HepG2 (cell line): Measurements from ENCODE around the gene THSD4. TPM values are rescaled to one million over a fixed set of nuclear protein-coding genes. Genes with fewer than 3 reads are reported as not detected.

Experiments
- ARID2 ChIP-seq: sonication (generic); formaldehyde crosslinking; IDR thresholded peaks from 2 replicates; pipeline ENCODE4 v1.8.1; 2022; ENCODE audit warnings: mild to moderate bottlenecking, missing genetic modification reagents, borderline replicate concordance
- DNMT3B ChIP-seq: conservative IDR thresholded peaks from 2 replicates; pipeline ENCODE4 v1.6.1; 2016; ENCODE audit warnings: missing biosample characterization, control low read depth
- KDM5A ChIP-seq: fragments of 200-600 bp; sonication (generic); IDR thresholded peaks from 2 replicates; pipeline ENCODE4 v1.7.0; 2018; ENCODE audit warnings: antibody characterized with exemption, mild to moderate bottlenecking, low read length, borderline replicate concordance
- MXI1 ChIP-seq: IDR thresholded peaks from 3 replicates; pipeline ENCODE4 v1.6.1; 2012; ENCODE audit warnings: low read depth, low read length, inconsistent platforms, borderline replicate concordance
- RBM22 ChIP-seq: fragments of 200-400 bp; formaldehyde crosslinking; optimal IDR thresholded peaks from 2 replicates; pipeline ENCODE3; 2017; ENCODE audit warnings: mild to moderate bottlenecking, low read length, moderate library complexity
- TFE3 ChIP-seq: IDR thresholded peaks from 2 replicates; pipeline ENCODE4 v1.6.1; 2016
- TGIF2 ChIP-seq: IDR thresholded peaks from 2 replicates; pipeline ENCODE4 v1.6.1; 2016; ENCODE audit warnings: control low read depth, missing compliant biosample characterization
- TMF1 ChIP-seq: sonication (generic); formaldehyde crosslinking; IDR thresholded peaks from 2 replicates; pipeline ENCODE4 v1.8.1; 2022; ENCODE audit warnings: low read depth, missing genetic modification reagents
- TRIM24 ChIP-seq: sonication (generic); formaldehyde crosslinking; IDR thresholded peaks from 2 replicates; pipeline ENCODE4 v1.8.0; 2022; ENCODE audit warnings: mild to moderate bottlenecking, missing genetic modification reagents
- ZNF224 ChIP-seq: sonication (generic); formaldehyde crosslinking; IDR thresholded peaks from 2 replicates; pipeline ENCODE4 v1.5.0; 2020; ENCODE audit warnings: mild to moderate bottlenecking, missing genetic modification reagents
- ZNF275 ChIP-seq: sonication (generic); formaldehyde crosslinking; IDR thresholded peaks from 2 replicates; pipeline ENCODE4 v1.8.0; 2022; ENCODE audit warnings: missing genetic modification reagents, mild to moderate bottlenecking, inconsistent platforms, borderline replicate concordance
- ZNF329 ChIP-seq: sonication (generic); formaldehyde crosslinking; IDR thresholded peaks from 2 replicates; pipeline ENCODE4 v1.9.0; 2021; ENCODE audit warnings: low read depth, mild to moderate bottlenecking, missing genetic modification reagents
- ZNF441 ChIP-seq: sonication (generic); formaldehyde crosslinking; IDR thresholded peaks from 2 replicates; pipeline ENCODE4 v1.7.0; 2021; ENCODE audit warnings: missing genetic modification reagents, borderline replicate concordance
- ZNF547 ChIP-seq: sonication (generic); formaldehyde crosslinking; IDR thresholded peaks from 2 replicates; pipeline ENCODE4 v1.5.1; 2020; ENCODE audit warnings: mild to moderate bottlenecking, missing genetic modification reagents
- ZNF773 ChIP-seq: sonication (generic); formaldehyde crosslinking; IDR thresholded peaks from 2 replicates; pipeline ENCODE4 v1.4.0; 2020; ENCODE audit warnings: missing genetic modification reagents, borderline replicate concordance
- ZNF850 ChIP-seq: sonication (generic); formaldehyde crosslinking; conservative IDR thresholded peaks from 2 replicates; pipeline ENCODE4 v1.9.0; 2021; ENCODE audit warnings: mild to moderate bottlenecking, missing genetic modification reagents
- ZSCAN31 ChIP-seq: sonication (generic); formaldehyde crosslinking; IDR thresholded peaks from 2 replicates; pipeline ENCODE4 v1.5.0; 2020; ENCODE audit warnings: low read depth, mild to moderate bottlenecking, missing genetic modification reagents
- ZZZ3 ChIP-seq: sonication (generic); formaldehyde crosslinking; IDR thresholded peaks from 2 replicates; pipeline ENCODE4 v1.4.0; 2020; ENCODE audit warnings: missing genetic modification reagents, mild to moderate bottlenecking, borderline replicate concordance
- polyA plus RNA-seq, 8 experiments: library from polyadenylated mRNA; depleted of rRNA in 3 of 8; stranded (reverse) in 7 of 8; unstranded in 1 of 8; fragments of >200 nt; fragmentation: Illumina TruSeq in 4 of 8; extraction: Trizol in 4 of 8; gene quantifications; 2 replicates each; pipeline versions ENCODE4 v1.2.1 to v1.2.3, GENCODE V29; 2011 to 2016; ENCODE audit warnings: low read depth in 4 of 8, missing spikeins in 1 of 8, mixed read lengths in 1 of 8; ENCODE audit not compliant: insufficient read depth in 1 of 8
- total RNA-seq, 5 experiments: library from RNA; depleted of rRNA; stranded (reverse); fragments of >200 nt; fragmentation: Illumina TruSeq; extraction: Trizol; gene quantifications; 2 replicates each; pipeline ENCODE4 v1.2.3, GENCODE V29; 2016; ENCODE audit warnings: low read depth in 1 of 5
- TF ChIP-seq, protein P1 (sequence below): sonication (generic); formaldehyde crosslinking; IDR thresholded peaks from 2 replicates; pipeline ENCODE4 v1.8.1; 2022; ENCODE audit warnings: low read depth, mild to moderate bottlenecking, missing genetic modification reagents
- TF ChIP-seq, protein P2 (sequence below): sonication (generic); formaldehyde crosslinking; conservative IDR thresholded peaks from 2 replicates; pipeline ENCODE4 v1.8.0; 2022; ENCODE audit warnings: low read depth, missing genetic modification reagents
- TF ChIP-seq, protein P3 (sequence below): IDR thresholded peaks from 2 replicates; pipeline ENCODE4 v1.6.1; 2018; ENCODE audit warnings: missing genetic modification reagents, mild to moderate bottlenecking, missing compliant biosample characterization

THSD4 gene
- total and polyA plus RNA-seq, 2 of the 13 experiments (the other 11 are each of a cell fraction or from before 2014, with no cell fraction given) = 0.07 to 0.21 TPM

DNA sequence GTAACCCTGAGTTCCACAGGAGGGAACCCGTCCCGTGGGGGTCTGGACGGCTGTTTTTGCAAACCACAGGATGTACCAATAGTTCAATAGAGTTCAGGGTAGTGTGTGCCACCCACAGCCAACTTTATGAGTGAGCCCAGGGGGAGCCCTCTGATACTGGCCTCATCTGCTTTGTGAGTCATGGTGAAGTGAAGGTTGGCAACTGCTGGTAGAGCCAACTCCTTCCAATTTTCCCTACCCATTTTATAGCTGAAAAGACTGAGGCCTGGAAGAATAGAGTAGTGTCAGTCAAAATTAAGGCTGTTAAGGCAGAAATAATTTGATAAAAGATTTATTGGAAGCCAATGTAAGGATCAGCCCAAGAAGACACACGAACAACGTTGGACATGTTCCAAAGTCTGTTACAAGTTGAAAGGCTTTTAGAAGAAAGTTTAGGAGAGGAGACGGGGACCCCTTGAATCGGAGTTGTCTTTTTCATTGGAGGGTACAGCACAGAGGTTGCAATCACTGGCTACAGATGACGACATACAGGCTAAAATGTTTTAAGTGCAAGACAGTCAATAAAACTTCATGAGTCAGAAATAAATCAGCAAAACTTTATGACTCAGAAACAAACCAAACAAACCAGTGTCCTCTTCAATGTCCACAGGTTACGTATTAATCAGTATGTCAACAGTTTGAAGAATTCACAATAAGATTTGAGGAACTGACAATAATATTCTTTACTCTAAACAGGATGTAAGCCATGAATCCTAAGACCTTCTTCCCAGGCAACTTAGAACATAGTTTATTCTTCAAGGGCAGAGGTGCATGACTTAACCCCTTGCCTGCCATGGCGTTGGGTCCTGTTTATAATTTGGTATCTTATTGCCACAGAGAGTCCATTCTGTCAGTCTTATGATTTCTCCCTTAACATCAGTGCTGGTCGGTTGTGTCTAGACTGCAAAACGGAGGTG, 632.1 kb downstream of the THSD4 start (continued):
- TF ChIP-seq, protein P1, sequence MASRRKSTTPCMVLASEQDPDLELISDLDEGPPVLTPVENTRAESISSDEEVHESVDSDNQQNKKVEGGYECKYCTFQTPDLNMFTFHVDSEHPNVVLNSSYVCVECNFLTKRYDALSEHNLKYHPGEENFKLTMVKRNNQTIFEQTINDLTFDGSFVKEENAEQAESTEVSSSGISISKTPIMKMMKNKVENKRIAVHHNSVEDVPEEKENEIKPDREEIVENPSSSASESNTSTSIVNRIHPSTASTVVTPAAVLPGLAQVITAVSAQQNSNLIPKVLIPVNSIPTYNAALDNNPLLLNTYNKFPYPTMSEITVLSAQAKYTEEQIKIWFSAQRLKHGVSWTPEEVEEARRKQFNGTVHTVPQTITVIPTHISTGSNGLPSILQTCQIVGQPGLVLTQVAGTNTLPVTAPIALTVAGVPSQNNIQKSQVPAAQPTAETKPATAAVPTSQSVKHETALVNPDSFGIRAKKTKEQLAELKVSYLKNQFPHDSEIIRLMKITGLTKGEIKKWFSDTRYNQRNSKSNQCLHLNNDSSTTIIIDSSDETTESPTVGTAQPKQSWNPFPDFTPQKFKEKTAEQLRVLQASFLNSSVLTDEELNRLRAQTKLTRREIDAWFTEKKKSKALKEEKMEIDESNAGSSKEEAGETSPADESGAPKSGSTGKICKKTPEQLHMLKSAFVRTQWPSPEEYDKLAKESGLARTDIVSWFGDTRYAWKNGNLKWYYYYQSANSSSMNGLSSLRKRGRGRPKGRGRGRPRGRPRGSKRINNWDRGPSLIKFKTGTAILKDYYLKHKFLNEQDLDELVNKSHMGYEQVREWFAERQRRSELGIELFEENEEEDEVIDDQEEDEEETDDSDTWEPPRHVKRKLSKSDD = no peak
- no peak for TF ChIP-seq ZZZ3 (CRISPR knock-in tag)
- TF ChIP-seq RBM22 = no peak
- TF ChIP-seq ZSCAN31 (CRISPR knock-in tag) = no peak
- no peak for TF ChIP-seq TGIF2
- TF ChIP-seq MXI1 = no peak
- no peak for TF ChIP-seq ARID2 (CRISPR knock-in tag)
- TF ChIP-seq ZNF547 (CRISPR knock-in tag) = no peak
- TF ChIP-seq ZNF224 (CRISPR knock-in tag) = no peak
- TF ChIP-seq TRIM24 = no peak
- no peak for TF ChIP-seq ZNF275 (CRISPR knock-in tag)
- TF ChIP-seq TFE3 (CRISPR knock-in tag) = 0 out of 2 replicates have a peak, but pooled peaks have one; percentile 30
- TF ChIP-seq, protein P2, sequence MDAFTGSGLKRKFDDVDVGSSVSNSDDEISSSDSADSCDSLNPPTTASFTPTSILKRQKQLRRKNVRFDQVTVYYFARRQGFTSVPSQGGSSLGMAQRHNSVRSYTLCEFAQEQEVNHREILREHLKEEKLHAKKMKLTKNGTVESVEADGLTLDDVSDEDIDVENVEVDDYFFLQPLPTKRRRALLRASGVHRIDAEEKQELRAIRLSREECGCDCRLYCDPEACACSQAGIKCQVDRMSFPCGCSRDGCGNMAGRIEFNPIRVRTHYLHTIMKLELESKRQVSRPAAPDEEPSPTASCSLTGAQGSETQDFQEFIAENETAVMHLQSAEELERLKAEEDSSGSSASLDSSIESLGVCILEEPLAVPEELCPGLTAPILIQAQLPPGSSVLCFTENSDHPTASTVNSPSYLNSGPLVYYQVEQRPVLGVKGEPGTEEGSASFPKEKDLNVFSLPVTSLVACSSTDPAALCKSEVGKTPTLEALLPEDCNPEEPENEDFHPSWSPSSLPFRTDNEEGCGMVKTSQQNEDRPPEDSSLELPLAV (CRISPR knock-in tag) = no peak
- TF ChIP-seq DNMT3B (CRISPR knock-in tag) = no peak
- TF ChIP-seq ZNF773 (CRISPR knock-in tag) = no peak
- TF ChIP-seq, protein P3, sequence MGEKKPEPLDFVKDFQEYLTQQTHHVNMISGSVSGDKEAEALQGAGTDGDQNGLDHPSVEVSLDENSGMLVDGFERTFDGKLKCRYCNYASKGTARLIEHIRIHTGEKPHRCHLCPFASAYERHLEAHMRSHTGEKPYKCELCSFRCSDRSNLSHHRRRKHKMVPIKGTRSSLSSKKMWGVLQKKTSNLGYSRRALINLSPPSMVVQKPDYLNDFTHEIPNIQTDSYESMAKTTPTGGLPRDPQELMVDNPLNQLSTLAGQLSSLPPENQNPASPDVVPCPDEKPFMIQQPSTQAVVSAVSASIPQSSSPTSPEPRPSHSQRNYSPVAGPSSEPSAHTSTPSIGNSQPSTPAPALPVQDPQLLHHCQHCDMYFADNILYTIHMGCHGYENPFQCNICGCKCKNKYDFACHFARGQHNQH (CRISPR knock-in tag) = 0 out of 2 replicates have a peak, but pooled peaks have one; percentile 58
- no peak for TF ChIP-seq ZNF850 (CRISPR knock-in tag)
- no peak for TF ChIP-seq TMF1 (CRISPR knock-in tag)
- no peak for TF ChIP-seq KDM5A
- TF ChIP-seq ZNF329 (CRISPR knock-in tag) = no peak
- TF ChIP-seq ZNF441 (CRISPR knock-in tag) = no peak
